Body of pancreas (tissue), 4 donors: ENCODE measurements around the gene ARSB.

Experiments
- CTCF ChIP-seq, 7 experiments: fragments of 450-650 bp in 4 of 7; fragments of 200-600 bp in 3 of 7; sonication (generic) in 3 of 7; IDR thresholded peaks; one replicate each; pipeline ENCODE4 v1.5.1; 2016 to 2019; ENCODE audit warnings: antibody characterized with exemption in 7 of 7
- POLR2A ChIP-seq, 3 donors: fragments of 450-650 bp; IDR thresholded peaks; one replicate each; pipeline ENCODE4 v1.6.1; 2016; ENCODE audit warnings: antibody characterized with exemption in 3 of 3, mild to moderate bottlenecking in 2 of 3

GRCh38 chr5:78776637-78777036 lies 208.5 kb downstream of the ARSB start:
- no peak for TF ChIP-seq CTCF (IDR thresholded peaks at IDR 0.05)
- TF ChIP-seq POLR2A (IDR thresholded peaks at IDR 0.05): no peak
